Endodermal cell (in vitro differentiated cells): ENCODE measurements around the gene TRPV4. TPM values are rescaled to one million over a fixed set of nuclear protein-coding genes. Genes with fewer than 3 reads are reported as not detected.

Experiments
- DNase-seq: peaks from one replicate; pipeline ENCODE4 v3.0.0-alpha.2; 2017
- H3K27ac ChIP-seq: 2 replicates; pipeline ENCODE4 v1.5.1; 2013; ENCODE audit warnings: mild to moderate bottlenecking, low read depth, low read length, moderate library complexity
- H3K27me3 ChIP-seq: 2 replicates; pipeline ENCODE4 v1.6.1; 2013; ENCODE audit warnings: mild to moderate bottlenecking, low read length, moderate library complexity; ENCODE audit not compliant: insufficient read depth, control insufficient read depth, poor library complexity, severe bottlenecking
- H3K36me3 ChIP-seq: 2 replicates; pipeline ENCODE4 v1.7.0; 2013; ENCODE audit warnings: mild to moderate bottlenecking, low read length, moderate library complexity; ENCODE audit not compliant: control insufficient read depth, insufficient read depth
- H3K4me1 ChIP-seq: one replicate; pipeline ENCODE4 v1.7.0; 2013; ENCODE audit warnings: low read length; ENCODE audit not compliant: control insufficient read depth, insufficient read depth
- H3K4me3 ChIP-seq: 2 replicates; pipeline ENCODE4 v1.5.1; 2013; ENCODE audit warnings: mild to moderate bottlenecking, low read length, moderate library complexity
- H3K9ac ChIP-seq: 2 replicates; pipeline ENCODE4 v1.6.1; 2013; ENCODE audit warnings: mild to moderate bottlenecking, low read length, moderate library complexity; ENCODE audit not compliant: poor library complexity, severe bottlenecking; ENCODE audit errors: extremely low read depth
- H3K9me3 ChIP-seq: 2 replicates; pipeline ENCODE4 v1.6.1; 2013; ENCODE audit warnings: mild to moderate bottlenecking, low read length, moderate library complexity; ENCODE audit not compliant: control insufficient read depth
- H3K27ac Mint-ChIP-seq: 2 replicates; pipeline ENCODE4 v1.8.0; 2020; ENCODE audit warnings: mixed read lengths
- H3K27me3 Mint-ChIP-seq: 2 replicates; pipeline ENCODE4 v1.8.0; 2021; ENCODE audit warnings: mild to moderate bottlenecking, mixed read lengths; ENCODE audit not compliant: insufficient read depth
- H3K36me3 Mint-ChIP-seq: 2 replicates; pipeline ENCODE4 v1.8.0; 2020; ENCODE audit warnings: low read depth, mixed read lengths
- H3K4me1 Mint-ChIP-seq: 2 replicates; pipeline ENCODE4 v1.8.0; 2020; ENCODE audit warnings: mixed read lengths
- H3K4me3 Mint-ChIP-seq: 2 replicates; pipeline ENCODE4 v1.8.0; 2020; ENCODE audit warnings: mild to moderate bottlenecking, moderate library complexity, mixed read lengths
- H3K9me3 Mint-ChIP-seq: 2 replicates; pipeline ENCODE4 v1.8.0; 2020; ENCODE audit warnings: mild to moderate bottlenecking, mixed read lengths
- CTCF ChIP-seq: fragments of 200-600 bp; sonication (generic); conservative IDR thresholded peaks from 2 replicates; pipeline ENCODE4 v1.5.0; 2021; ENCODE audit warnings: antibody characterized with exemption, mild to moderate bottlenecking
- WGBS, 2 experiments: methylation state at CpG; one replicate each; pipeline versions ENCODE4 v1.1.5 to v1.1.7; 2013; ENCODE audit warnings: missing lambda C conversion rate in 2 of 2, mixed read lengths in 1 of 2; ENCODE audit not compliant: insufficient coverage in 1 of 2, insufficient read length in 1 of 2; 5-methylcytosine and 5-hydroxymethylcytosine counted together
- microRNA-seq: library from miRNA; unstranded; fragments of <30 nt; microRNA quantifications from one replicate; pipeline ENCODE4 v1.2.0, GENCODE V29; 2020; ENCODE audit warnings: borderline microRNAs expressed
- total RNA-seq, 2 donors: library from RNA; stranded (reverse); fragmentation: NEBNext Ultra II Directional in 1 of 2; extraction: Animal tissue kit (Norgen Biotek cat#: 25700) in 1 of 2; gene quantifications; 2 replicates in 1 of 2; 3 replicates in 1 of 2; pipeline ENCODE4 v1.2.1, GENCODE V29; 2021

The TRPV4 gene
- total RNA-seq, 2 donors from 2014 or later, result 14.0 to 14.2 TPM

DNA sequence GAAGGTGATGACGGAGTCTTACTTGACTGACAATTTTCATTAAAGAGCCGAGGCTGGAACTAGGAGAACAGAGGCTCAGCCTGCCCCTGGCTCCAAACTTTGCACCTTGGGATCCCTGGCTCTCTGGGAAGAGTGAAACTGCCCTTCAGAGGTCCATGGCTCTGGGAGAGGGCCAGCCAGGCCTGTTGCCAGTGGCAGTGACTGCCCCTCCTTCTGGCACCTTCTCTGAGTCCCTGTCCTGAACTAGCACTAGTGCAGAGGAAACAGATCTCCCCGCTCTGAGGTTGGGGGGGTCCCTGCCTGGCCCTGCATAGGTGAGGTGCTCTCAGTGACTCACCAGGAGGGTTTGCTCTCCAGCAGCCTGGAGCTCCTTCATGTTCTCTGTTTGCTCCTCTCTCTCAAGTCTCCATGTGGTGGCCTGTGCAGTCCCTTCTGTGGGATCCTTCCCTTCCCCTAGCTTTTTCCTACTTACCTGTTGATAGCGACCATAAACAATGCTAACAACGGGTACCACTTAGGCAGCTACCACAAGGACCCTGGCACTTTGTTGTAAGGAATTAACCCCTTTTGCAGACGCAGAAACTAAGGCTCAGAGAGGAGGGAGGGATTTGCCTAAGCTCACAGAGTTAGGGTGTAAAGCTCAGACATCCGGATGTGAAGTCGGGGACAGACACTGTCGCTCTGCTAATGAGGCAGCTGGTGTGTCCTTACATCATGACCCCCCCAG, 97.2 kb downstream of the TRPV4 start:
- peaks cover 51% of the 10 kb centered on the region for H3K4me1 ChIP-seq
- 71 to 74% methylated on average over 4 to 9 of the region's 9 CpGs for WGBS, 2 experiments
- no peak for TF ChIP-seq CTCF
- Mint-ChIP-seq H3K36me3 (peaks cover 6% of the 10 kb centered on the region), H3K4me3 (peak overlapping the region; percentile 43), H3K9me3 (no peaks in the 10 kb centered on the region), H3K27me3 (no peaks in the 10 kb centered on the region), H3K4me1 (peaks cover 68% of the 10 kb centered on the region), H3K27ac (peak overlapping the region; percentile 96)
- no peaks in the 10 kb centered on the region for H3K27me3 ChIP-seq
- H3K36me3 ChIP-seq, result peaks cover 10% of the 10 kb centered on the region
- no peak overlapping the region for H3K27ac ChIP-seq
- H3K9me3 ChIP-seq, result no peaks in the 10 kb centered on the region
- peak overlapping the region; percentile 1 for H3K9ac ChIP-seq
- peak; percentile 52 for DNase-seq
- H3K4me3 ChIP-seq, result no peak overlapping the region

DNA sequence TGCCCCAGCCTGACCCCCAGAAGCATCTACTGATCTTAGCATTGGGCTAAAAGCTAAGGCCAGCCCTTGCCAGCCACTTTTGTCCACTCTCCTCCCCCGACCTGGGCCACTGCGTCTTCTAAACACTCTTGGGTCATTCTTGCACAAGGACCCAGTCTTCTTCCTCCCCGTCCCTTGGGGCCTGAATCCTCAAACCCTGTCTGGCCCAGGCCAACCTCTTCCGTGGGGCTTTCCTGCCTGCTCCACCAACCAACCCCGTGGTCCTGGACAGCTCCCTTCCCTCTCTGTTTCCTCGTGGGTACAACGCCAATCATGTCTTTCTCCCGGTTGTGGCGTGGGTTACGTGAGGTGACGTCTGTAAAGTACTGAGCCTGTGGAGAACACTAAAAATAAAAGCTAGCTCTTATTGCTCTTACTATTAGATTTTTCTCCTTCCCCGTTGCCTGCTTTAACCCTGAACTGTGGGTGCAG, 98.1 kb downstream of the TRPV4 start:
- no peak for DNase-seq
- no peaks in the 10 kb centered on the region for H3K9me3 Mint-ChIP-seq
- H3K36me3 Mint-ChIP-seq, result peaks cover 6% of the 10 kb centered on the region
- peaks cover 62% of the 10 kb centered on the region for H3K4me1 Mint-ChIP-seq
- 83% methylated on average over 10 to 11 of the region's 12 CpGs for WGBS, 2 experiments
- Histone ChIP-seq H3K27ac (no peak overlapping the region), H3K27me3 (no peaks in the 10 kb centered on the region), H3K9ac (no peak overlapping the region), H3K9me3 (no peaks in the 10 kb centered on the region), H3K36me3 (peaks cover 17% of the 10 kb centered on the region), H3K4me1 (peaks cover 46% of the 10 kb centered on the region), H3K4me3 (no peak overlapping the region)
- H3K27ac Mint-ChIP-seq, result peak overlapping the region; percentile 84
- peak overlapping the region; percentile 42 for H3K4me3 Mint-ChIP-seq
- no peak for TF ChIP-seq CTCF
- H3K27me3 Mint-ChIP-seq, result no peaks in the 10 kb centered on the region

GRCh38 chr12:109734219-109735000, 98.8 kb downstream of the TRPV4 start:
- Mint-ChIP-seq H3K27ac (peak overlapping the region; percentile 84), H3K9me3 (no peaks in the 10 kb centered on the region), H3K36me3 (peaks cover 6% of the 10 kb centered on the region), H3K4me3 (peak overlapping the region; percentile 42), H3K27me3 (no peaks in the 10 kb centered on the region), H3K4me1 (peaks cover 56% of the 10 kb centered on the region)
- peaks cover 17% of the 10 kb centered on the region for H3K36me3 ChIP-seq
- peak overlapping the region; percentile 45 for H3K4me3 ChIP-seq
- WGBS, 2 experiments, result 24 to 33% methylated on average over 12 to 22 of the region's 22 CpGs
- TF ChIP-seq CTCF, result no peak
- peak overlapping the region; percentile 36 for H3K27ac ChIP-seq
- no peaks in the 10 kb centered on the region for H3K9me3 ChIP-seq
- H3K4me1 ChIP-seq, result peaks cover 43% of the 10 kb centered on the region
- H3K9ac ChIP-seq, result no peak overlapping the region
- no peaks in the 10 kb centered on the region for H3K27me3 ChIP-seq
- peak; percentile 97 for DNase-seq

Small RNAs within 50 kb of the gene (microRNA-seq; reads per million reads assigned to microRNA genes)
- gene MIR4497, result not detected

Other genes with a start within 250 kb of the TRPV4 start
- 10 to 100 TPM; 21.6 to 24.4 TPM for gene FAM222A, start 119.6 kb downstream of the TRPV4 start, total RNA-seq
- 10 to 100 TPM; 15.2 to 20.9 TPM for gene GLTP, start 47.1 kb upstream of the TRPV4 start, total RNA-seq
- 10 to 100 TPM; 26.1 to 31.9 TPM for gene TCHP, start 66.9 kb upstream of the TRPV4 start, total RNA-seq
- gene GIT2, start 163.0 kb upstream of the TRPV4 start, total RNA-seq, result 10 to 100 TPM; 27.0 to 27.9 TPM
- gene ANKRD13A, start 166.0 kb upstream of the TRPV4 start, total RNA-seq, result 10 to 100 TPM; 33.2 to 44.6 TPM
- 10 to 100 TPM; 19.6 to 23.5 TPM for gene C12orf76, start 215.1 kb upstream of the TRPV4 start, total RNA-seq